ENCODE results near the gene GTF2F1.

DNA sequence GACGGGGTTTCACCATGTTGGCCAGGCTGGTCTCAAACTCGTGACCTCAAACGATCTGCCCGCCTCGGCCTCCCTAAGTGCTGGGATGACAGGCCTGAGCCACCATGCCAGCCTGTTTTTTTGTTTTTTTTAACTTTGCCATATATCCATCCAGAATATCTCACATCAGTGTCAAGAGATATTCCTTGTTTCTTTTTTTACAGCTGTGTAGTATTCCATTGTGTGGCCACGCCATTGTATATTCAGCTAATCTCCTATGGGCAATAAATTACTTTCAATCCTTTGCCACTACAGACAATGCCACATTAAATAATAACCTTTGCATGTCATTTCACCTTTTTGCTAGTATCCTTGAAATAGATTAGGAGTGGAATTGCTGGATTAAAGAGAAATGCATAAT is 16.4 kb upstream of the GTF2F1 start:
- TF ChIP-seq CTCF (conservative IDR thresholded peaks at IDR 0.05; ENCODE audit: low read depth, low read length) (no peak), EZH2 (IDR thresholded peaks at IDR 0.05; ENCODE audit: low read length, unreplicated experiment) (no peak)
